ENCODE data around the gene NPR3.

Gene NPR3

DNA sequence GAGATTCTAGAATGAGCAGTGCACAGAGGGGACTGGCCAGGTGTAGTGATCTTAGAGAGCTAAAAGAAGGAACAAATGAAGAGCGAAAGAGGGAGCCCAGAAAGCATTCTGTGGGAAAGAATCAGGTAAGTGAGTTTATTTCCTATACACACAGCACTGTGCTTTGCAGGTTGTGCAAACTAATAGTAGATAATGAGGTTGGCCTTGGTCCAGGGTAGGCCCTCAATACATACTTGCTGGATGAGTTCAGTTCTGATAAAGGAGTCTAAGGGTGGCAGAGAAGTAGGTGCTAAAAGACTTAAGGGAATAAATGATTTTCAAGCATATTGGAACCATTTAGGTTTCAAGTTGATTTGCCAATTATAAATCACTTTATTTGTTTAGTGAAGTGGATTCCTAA, 122.0 kb downstream of the NPR3 start:
- H3K27ac Mint-ChIP-seq, result no peak overlapping the region
- ATAC-seq, result no peak

DNA sequence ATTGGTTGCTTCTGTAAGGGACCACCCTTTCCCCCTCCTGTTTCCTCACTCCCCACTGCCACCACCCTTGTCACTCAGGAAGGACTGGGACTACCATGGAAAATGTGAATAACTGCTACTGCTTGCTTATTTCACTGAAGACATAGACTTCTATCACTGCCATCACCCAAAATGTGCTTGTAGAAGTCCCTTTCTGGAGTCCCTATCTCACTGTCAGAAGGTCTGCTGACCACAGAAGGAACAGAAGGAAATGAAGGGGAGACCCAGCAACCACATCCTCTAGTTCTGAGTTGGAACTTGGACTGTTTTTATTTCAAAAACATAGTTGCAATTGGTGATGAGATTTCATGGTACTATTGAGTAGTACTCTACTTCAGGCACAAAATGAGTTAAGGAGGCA, 122.5 kb downstream of the NPR3 start:
- Mint-ChIP-seq H3K4me1 (peaks cover 3% of the 10 kb centered on the region), H3K36me3 (ENCODE audit: low read depth) (no peaks in the 10 kb centered on the region), H3K9me3 (peaks cover 2% of the 10 kb centered on the region), H3K4me3 (no peak overlapping the region), H3K27me3 (no peaks in the 10 kb centered on the region), H3K27ac (no peak overlapping the region)
- no peak for ATAC-seq
- DNase-seq, result no peak

More for the DNA sequence above, 122.0 kb downstream of the NPR3 start:
- Mint-ChIP-seq H3K4me1 (peaks cover 3% of the 10 kb centered on the region), H3K9me3 (peaks cover 2% of the 10 kb centered on the region), H3K27me3 (no peaks in the 10 kb centered on the region), H3K36me3 (ENCODE audit: low read depth) (no peaks in the 10 kb centered on the region), H3K4me3 (no peak overlapping the region)
- DNase-seq, result no peak

DNA sequence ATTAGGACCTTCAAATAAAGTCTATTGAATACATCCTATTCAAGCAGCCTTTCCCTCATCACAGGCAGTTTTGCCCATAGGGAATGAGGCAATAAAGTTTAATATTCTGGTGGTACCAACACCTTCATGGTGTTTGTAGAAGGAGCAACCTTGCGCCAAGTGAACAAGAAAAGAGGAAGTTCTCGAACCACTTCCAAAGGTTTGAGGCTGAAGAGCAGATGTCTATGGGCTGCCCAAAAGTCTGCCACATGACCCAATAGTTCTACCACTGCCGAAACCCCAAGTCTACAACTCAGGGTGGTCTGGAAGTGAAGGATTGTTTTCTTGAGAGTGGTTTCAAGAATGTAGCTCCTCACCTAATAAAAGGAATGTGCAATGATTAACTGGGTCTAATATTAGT, 123.1 kb downstream of the NPR3 start:
- H3K4me1 Mint-ChIP-seq, result peaks cover 3% of the 10 kb centered on the region
- no peak overlapping the region for H3K4me3 Mint-ChIP-seq
- ATAC-seq (no peak), DNase-seq (no peak)
- no peaks in the 10 kb centered on the region for H3K27me3 Mint-ChIP-seq
- H3K9me3 Mint-ChIP-seq, result peaks cover 2% of the 10 kb centered on the region
- H3K36me3 Mint-ChIP-seq (ENCODE audit: low read depth), result no peaks in the 10 kb centered on the region
- no peak overlapping the region for H3K27ac Mint-ChIP-seq

DNA sequence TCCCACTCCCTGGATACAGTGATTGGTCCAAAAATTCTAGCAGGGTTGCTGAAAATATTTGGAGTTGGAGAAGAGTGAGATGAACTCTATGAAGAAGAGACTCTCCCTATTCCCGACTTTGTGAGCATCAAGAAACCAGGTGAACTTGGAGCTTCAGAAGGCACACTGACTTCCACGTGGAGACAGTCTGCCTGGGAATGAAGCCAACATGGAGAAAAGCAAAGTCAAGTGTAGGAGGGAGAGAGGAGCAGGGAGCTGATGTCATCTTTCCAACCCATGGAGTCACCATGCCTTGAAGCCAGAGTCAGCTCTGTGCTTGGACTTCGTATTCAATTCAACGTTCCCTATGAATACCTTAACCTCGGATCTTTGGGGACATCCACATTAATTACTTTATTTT, 125.1 kb downstream of the NPR3 start:
- no peak for DNase-seq
- Mint-ChIP-seq H3K27ac (no peak overlapping the region), H3K4me1 (peaks cover 3% of the 10 kb centered on the region), H3K36me3 (ENCODE audit: low read depth) (no peaks in the 10 kb centered on the region), H3K9me3 (peaks cover 2% of the 10 kb centered on the region), H3K4me3 (no peak overlapping the region), H3K27me3 (no peaks in the 10 kb centered on the region)
- ATAC-seq, result no peak

DNA sequence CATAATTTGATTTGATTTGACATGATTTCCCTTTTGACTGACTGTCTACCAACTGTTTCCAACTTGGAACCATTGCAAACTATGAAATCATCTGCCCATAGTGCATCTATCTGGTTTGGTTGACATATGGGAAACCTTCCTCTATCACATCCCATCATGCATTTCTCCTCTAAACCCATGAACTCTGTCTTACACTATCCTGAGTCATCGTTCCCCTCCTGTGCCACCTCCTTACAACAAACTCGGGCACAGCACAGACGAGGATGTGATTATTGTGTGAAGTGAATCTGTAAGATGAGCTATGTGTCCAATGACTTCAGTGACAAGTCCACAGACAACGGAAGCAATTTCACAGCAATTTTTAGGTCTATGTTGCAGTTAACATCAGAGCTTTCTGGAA, 126.1 kb downstream of the NPR3 start:
- no peak overlapping the region for H3K4me3 Mint-ChIP-seq
- ATAC-seq (no peak), DNase-seq (no peak)
- H3K27ac Mint-ChIP-seq, result no peak overlapping the region
- H3K4me1 Mint-ChIP-seq, result peaks cover 4% of the 10 kb centered on the region
- no peaks in the 10 kb centered on the region for H3K27me3 Mint-ChIP-seq
- peaks cover 2% of the 10 kb centered on the region for H3K9me3 Mint-ChIP-seq
- no peaks in the 10 kb centered on the region for H3K36me3 Mint-ChIP-seq (ENCODE audit: low read depth)

DNA sequence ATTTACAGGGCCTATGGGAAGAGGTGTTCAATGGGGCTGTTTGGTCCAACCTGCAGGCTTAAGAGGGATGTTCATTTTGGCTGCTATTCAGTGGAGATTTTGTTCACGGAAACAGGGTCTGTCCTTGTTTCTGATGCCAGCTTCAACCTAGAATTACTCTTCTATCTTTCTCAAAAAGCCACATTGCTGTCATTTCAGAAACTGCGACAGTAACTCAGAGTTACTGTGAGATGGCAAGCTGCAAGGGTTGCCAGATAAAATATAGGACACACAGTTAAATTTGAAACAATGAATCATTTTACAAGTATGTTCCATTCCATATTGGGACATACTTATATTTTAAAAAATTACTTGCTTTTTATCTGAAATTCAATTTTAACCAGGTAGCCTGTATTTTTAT, 128.0 kb downstream of the NPR3 start:
- Mint-ChIP-seq H3K4me1 (peaks cover 8% of the 10 kb centered on the region), H3K27ac (no peak overlapping the region), H3K4me3 (no peak overlapping the region), H3K36me3 (ENCODE audit: low read depth) (no peaks in the 10 kb centered on the region), H3K9me3 (peaks cover 2% of the 10 kb centered on the region), H3K27me3 (no peaks in the 10 kb centered on the region)
- DNase-seq (no peak), ATAC-seq (no peak)

DNA sequence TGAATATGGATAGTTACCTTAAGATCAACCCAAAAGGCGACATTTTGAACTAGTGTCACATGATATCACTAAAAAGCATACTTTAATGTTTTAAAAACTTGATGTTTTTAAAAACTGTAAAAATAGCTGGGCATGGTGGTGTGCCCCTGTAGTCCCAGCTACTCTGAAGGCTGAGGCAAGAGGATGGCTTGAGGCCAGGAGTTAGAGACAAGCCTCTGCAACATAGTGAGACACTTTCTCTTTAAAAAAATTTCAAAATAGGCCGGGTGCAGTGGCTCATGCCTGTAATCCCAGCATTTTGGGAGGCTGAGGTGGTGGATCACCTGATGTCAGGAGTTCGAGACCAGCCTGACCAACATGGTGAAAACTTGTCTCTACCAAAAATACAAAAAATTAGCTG, 129.5 kb downstream of the NPR3 start:
- no peak for DNase-seq
- Mint-ChIP-seq H3K36me3 (ENCODE audit: low read depth) (no peaks in the 10 kb centered on the region), H3K4me3 (no peak overlapping the region), H3K27me3 (no peaks in the 10 kb centered on the region), H3K9me3 (no peaks in the 10 kb centered on the region), H3K27ac (no peak overlapping the region), H3K4me1 (peaks cover 6% of the 10 kb centered on the region)
- no peak for ATAC-seq
